Measurements from ENCODE around the gene TNFRSF4. TPM values are rescaled to one million over a fixed set of nuclear protein-coding genes. Genes with fewer than 3 reads are reported as not detected.
A peak's percentile ranks its signal among the peaks of the same experiment; 100 is the strongest.

The TNFRSF4 gene
- total RNA-seq, 2 experiments from 2014 or later = 27.6 to 28.6 TPM

DNA sequence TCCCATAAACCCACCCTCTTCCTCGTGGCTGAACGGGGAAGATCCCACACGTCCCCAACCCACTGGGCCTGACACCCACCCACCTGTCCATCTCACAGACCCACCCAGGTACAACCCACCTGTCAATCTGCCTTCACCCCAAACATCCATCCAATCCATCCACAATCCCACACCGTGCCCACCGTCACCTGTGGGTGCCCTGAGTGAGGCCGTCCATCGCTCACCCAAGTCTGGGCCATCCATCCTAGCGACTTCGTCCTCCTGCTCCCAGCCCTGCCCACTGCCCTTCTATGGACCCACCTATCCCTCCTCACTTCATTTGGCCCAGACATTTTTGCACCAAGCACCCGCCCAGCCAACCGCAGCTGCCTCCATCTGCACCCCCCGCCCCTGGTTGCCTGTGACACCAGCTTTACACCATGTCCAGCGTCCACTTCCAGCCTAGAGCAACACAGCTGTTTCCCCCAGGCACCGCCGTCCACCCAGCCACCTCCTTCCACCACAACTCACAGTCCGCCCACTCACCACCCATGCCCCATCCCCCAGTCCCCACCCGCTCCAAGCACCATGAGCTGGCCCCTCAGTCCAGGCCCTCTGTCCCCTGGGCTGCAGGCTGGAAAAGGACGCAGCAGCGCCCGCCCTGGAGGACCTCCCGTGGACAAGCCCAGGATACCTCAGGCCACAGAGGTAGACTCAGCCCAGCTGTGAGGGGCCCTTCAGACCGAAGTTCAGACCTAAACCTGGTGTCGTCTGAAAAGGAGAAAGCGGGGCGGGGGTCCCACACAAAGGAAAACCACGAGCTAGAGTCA lies 32.6 kb downstream of the TNFRSF4 start:
- Histone ChIP-seq H3K27ac (ENCODE audit: low read depth in 1 of 2, low read length in 2 of 2) (no peak overlapping the region), H3K27me3 (ENCODE audit: control insufficient read depth in 1 of 2, insufficient read depth in 2 of 2, low read length in 2 of 2) (peaks cover 0 to 4% of the 10 kb centered on the region in 2 experiments), H3K36me3 (ENCODE audit: insufficient read depth, low read length) (no peaks in the 10 kb centered on the region), H3K4me3 (ENCODE audit: low read length) (no peak overlapping the region), H3K4me1 (ENCODE audit: insufficient read depth, low read length) (peaks cover 15% of the 10 kb centered on the region), H3K9me3 (ENCODE audit: control insufficient read depth in 1 of 2, insufficient read depth in 1 of 2, low read length in 2 of 2) (no peaks in the 10 kb centered on the region)
- Mint-ChIP-seq H3K4me3 (no peak overlapping the region), H3K9me3 (no peaks in the 10 kb centered on the region), H3K27me3 (peaks cover 10% of the 10 kb centered on the region), H3K36me3 (ENCODE audit: low read depth) (no peaks in the 10 kb centered on the region), H3K27ac (no peak overlapping the region), H3K4me1 (ENCODE audit: low read depth) (peaks cover 4% of the 10 kb centered on the region)
- peak in 1 of 14 experiments; percentile 4 for DNase-seq
- CTCF ChIA-PET = no interaction called here
- intact Hi-C loops (cut with DNase I, micrococcal nuclease) = no loop called here
- POLR2A ChIA-PET = no interaction called here
- TF ChIP-seq CTCF (IDR thresholded peaks at IDR 0.05) = no peak
- ATAC-seq (ENCODE audit: poor library complexity) = no peak

- H3K4me1 Mint-ChIP-seq (ENCODE audit: low read depth) = peaks cover 4% of the 10 kb centered on the region
Observed at GRCh38 chr1:1179983-1180861, 33.7 kb downstream of the TNFRSF4 start.

More at GRCh38 chr1:1179983-1180861, 33.7 kb downstream of the TNFRSF4 start:
- CTCF ChIA-PET = no interaction called here
- Histone ChIP-seq H3K36me3 (ENCODE audit: insufficient read depth, low read length) (no peaks in the 10 kb centered on the region), H3K27ac (ENCODE audit: low read depth in 1 of 2, low read length in 2 of 2) (no peak overlapping the region), H3K4me1 (ENCODE audit: insufficient read depth, low read length) (peaks cover 18% of the 10 kb centered on the region), H3K9me3 (ENCODE audit: control insufficient read depth in 1 of 2, insufficient read depth in 1 of 2, low read length in 2 of 2) (peaks cover 0 to 9% of the 10 kb centered on the region in 2 experiments), H3K4me3 (ENCODE audit: low read length) (no peak overlapping the region), H3K27me3 (ENCODE audit: control insufficient read depth in 1 of 2, insufficient read depth in 2 of 2, low read length in 2 of 2) (peaks cover 0 to 4% of the 10 kb centered on the region in 2 experiments)
- no peak for TF ChIP-seq CTCF (IDR thresholded peaks at IDR 0.05)
- Mint-ChIP-seq H3K4me3 (no peak overlapping the region), H3K9me3 (no peaks in the 10 kb centered on the region), H3K27ac (no peak overlapping the region), H3K36me3 (ENCODE audit: low read depth) (no peaks in the 10 kb centered on the region), H3K27me3 (peaks cover 10% of the 10 kb centered on the region)
- peak in 1 of 14 experiments; percentile 3 for DNase-seq
- no peak for ATAC-seq (ENCODE audit: poor library complexity)
- intact Hi-C loops (cut with DNase I, micrococcal nuclease) = no loop called here
- POLR2A ChIA-PET = no interaction called here

Measured in CD4-positive, alpha-beta T cell (primary cell).